HepG2 (cell line): Measurements from ENCODE around the gene ODR4. TPM values are rescaled to one million over a fixed set of nuclear protein-coding genes. Genes with fewer than 3 reads are reported as not detected.

Source experiments
- ATAC-seq: fragments of 200-7000 bp; cut with Tn5 transposase; 3 replicates; pipeline ENCODE4 v1.9.1; 2020; ENCODE audit warnings: mild to moderate bottlenecking, moderate library complexity
- BruUV-seq: library from RNA; stranded (reverse); fragments of 400-500 nt; replicated peaks from 2 replicates; lab custom pipeline; 2021; lab: Mats Ljungman, UMichigan
- CTCF ChIA-PET: fragments of 300-600 bp; formaldehyde crosslinking; extraction: SDS; loops from one replicate; lab custom pipeline; 2021; ENCODE audit warnings: low total read pairs, inconsistent platforms, low intra/inter-chr PET ratio; lab: Yijun Ruan, JAX
- POLR2A ChIA-PET: fragments of 350-600 bp; sonication (Branson Sonifier 250); formaldehyde crosslinking; loops from one replicate; lab custom pipeline; 2020; ENCODE audit warnings: antibody characterized with exemption, inconsistent platforms; lab: Yijun Ruan, JAX
- DNase-seq: peaks from one replicate; pipeline ENCODE4 v3.0.0-alpha.2; 2015; ENCODE audit warnings: low spot score
- FAIRE-seq: peaks from 3 replicates; lab custom pipeline; 2011; peaks lifted over from hg19 to GRCh38; lab: Jason Lieb, UNC
- H2AFZ ChIP-seq: one replicate; pipeline ENCODE4 v1.6.1; 2011; ENCODE audit warnings: low read length, inconsistent platforms
- H3K27ac ChIP-seq: fragments of 300-600 bp; 3 replicates; pipeline ENCODE4 v1.8.0; 2011; ENCODE audit warnings: mixed run types, mild to moderate bottlenecking, mixed read lengths, low read length, inconsistent platforms; ENCODE audit not compliant: insufficient read depth; ENCODE audit errors: extremely low read length
- H3K27me3 ChIP-seq, 2 experiments: fragments of 200-600 bp in 1 of 2; 2 replicates in 1 of 2; 3 replicates in 1 of 2; pipeline versions ENCODE4 v1.6.0 to v1.8.0; 2011; ENCODE audit warnings: low read length in 2 of 2, mild to moderate bottlenecking in 2 of 2, moderate library complexity in 2 of 2, inconsistent platforms in 1 of 2; ENCODE audit not compliant: insufficient read depth in 2 of 2, control insufficient read depth in 1 of 2
- H3K36me3 ChIP-seq, 2 experiments: fragments of 200-600 bp in 1 of 2; replicated peaks in 1 of 2; 2 replicates in 1 of 2; 3 replicates in 1 of 2; pipeline versions ENCODE4 v1.5.1 to v1.8.0; 2011; ENCODE audit warnings: low read length in 2 of 2, inconsistent platforms in 1 of 2; ENCODE audit not compliant: insufficient read depth in 2 of 2, control insufficient read depth in 1 of 2
- H3K4me1 ChIP-seq: 2 replicates; pipeline ENCODE4 v1.5.1; 2012; ENCODE audit warnings: low read length, inconsistent platforms; ENCODE audit not compliant: insufficient read depth
- H3K4me2 ChIP-seq: 2 replicates; pipeline ENCODE4 v1.6.0; 2011; ENCODE audit warnings: low read depth, low read length, inconsistent platforms
- H3K4me3 ChIP-seq, 3 experiments: fragments of 200-600 bp in 1 of 3; sonication (generic), shearing (Covaris generic) in 1 of 3; replicated peaks in 1 of 3; 2 replicates each; pipeline ENCODE4 v1.5.1; 2011 to 2016; ENCODE audit warnings: low read length in 3 of 3, inconsistent platforms in 2 of 3, low read depth in 2 of 3, mild to moderate bottlenecking in 2 of 3, control low read depth in 1 of 3, mixed read lengths in 1 of 3; ENCODE audit not compliant: insufficient read depth in 1 of 3
- H3K79me2 ChIP-seq: one replicate; pipeline ENCODE4 v1.6.1; 2011; ENCODE audit warnings: low read length, inconsistent platforms; ENCODE audit not compliant: insufficient read depth
- H3K9ac ChIP-seq: 2 replicates; pipeline ENCODE4 v1.6.0; 2011; ENCODE audit warnings: mild to moderate bottlenecking, low read depth, low read length, inconsistent platforms; ENCODE audit not compliant: insufficient read depth
- H3K9me3 ChIP-seq: 2 replicates; pipeline ENCODE4 v1.5.1; 2012; ENCODE audit warnings: mild to moderate bottlenecking, low read length
- H4K20me1 ChIP-seq: 2 replicates; pipeline ENCODE4 v1.6.0; 2011; ENCODE audit warnings: inconsistent platforms, mild to moderate bottlenecking, low read length, moderate library complexity; ENCODE audit not compliant: insufficient read depth
- HDAC6 ChIP-seq: fragments of 200-600 bp; sonication (generic); IDR thresholded peaks from 2 replicates; pipeline ENCODE4 v1.7.0; 2017; ENCODE audit warnings: mild to moderate bottlenecking, antibody characterized with exemption, low read length, low read depth
- HNRNPLL ChIP-seq: fragments of 200-400 bp; formaldehyde crosslinking; IDR thresholded peaks from 2 replicates; pipeline ENCODE4 v1.6.1; 2017; ENCODE audit warnings: mild to moderate bottlenecking, low read depth, low read length; ENCODE audit not compliant: poor library complexity, severe bottlenecking
- ONECUT2 ChIP-seq: sonication (generic); formaldehyde crosslinking; IDR thresholded peaks from 2 replicates; pipeline ENCODE4 v1.4.0; 2020; ENCODE audit warnings: missing genetic modification reagents
- PRPF4 ChIP-seq: fragments of 200-400 bp; formaldehyde crosslinking; IDR thresholded peaks from 2 replicates; pipeline ENCODE4 v1.6.1; 2016; ENCODE audit warnings: low read length, low read depth; ENCODE audit not compliant: poor library complexity, severe bottlenecking
- ZNF207 ChIP-seq: fragments of 450-650 bp; IDR thresholded peaks from 2 replicates; pipeline ENCODE4 v1.6.1; 2016; ENCODE audit warnings: antibody characterized with exemption, borderline replicate concordance
- ZNF230 ChIP-seq: sonication (generic); formaldehyde crosslinking; IDR thresholded peaks from 2 replicates; pipeline ENCODE4 v1.4.0; 2020; ENCODE audit warnings: mild to moderate bottlenecking, missing genetic modification reagents
- ZNF354B ChIP-seq: sonication (generic); formaldehyde crosslinking; IDR thresholded peaks from 2 replicates; pipeline ENCODE4 v1.8.0; 2022; ENCODE audit warnings: mild to moderate bottlenecking, missing genetic modification reagents
- ZNF788 ChIP-seq: sonication (generic); formaldehyde crosslinking; IDR thresholded peaks from 2 replicates; pipeline ENCODE4 v1.5.0; 2020; ENCODE audit warnings: mild to moderate bottlenecking, missing genetic modification reagents, borderline replicate concordance
- WGBS: methylation state at CpG from one replicate; pipeline ENCODE4 v1.1.6; 2017; ENCODE audit warnings: low lambda C conversion rate; 5-methylcytosine and 5-hydroxymethylcytosine counted together
- in situ Hi-C: cut with HindIII; loops from 2 replicates; pipeline ENCODE4 v1.10.0; 2017; ENCODE audit warnings: low pct_unique_long_range_greater_than_20kb; ENCODE audit not compliant: extremely low pct_ligation_motif_present
- intact Hi-C: fragments of 100-400 bp; cut with micrococcal nuclease; formaldehyde crosslinking; loops from one replicate; pipeline ENCODE4 v1.10.0; 2022; ENCODE audit not compliant: unreplicated experiment
- polyA plus RNA-seq, 8 experiments: library from polyadenylated mRNA; depleted of rRNA in 3 of 8; stranded (reverse) in 7 of 8; unstranded in 1 of 8; fragments of >200 nt; fragmentation: Illumina TruSeq in 4 of 8; extraction: Trizol in 4 of 8; gene quantifications; 2 replicates each; pipeline versions ENCODE4 v1.2.1 to v1.2.3, GENCODE V29; 2011 to 2016; ENCODE audit warnings: low read depth in 4 of 8, missing spikeins in 1 of 8, mixed read lengths in 1 of 8; ENCODE audit not compliant: insufficient read depth in 1 of 8
- total RNA-seq, 5 experiments: library from RNA; depleted of rRNA; stranded (reverse); fragments of >200 nt; fragmentation: Illumina TruSeq; extraction: Trizol; gene quantifications; 2 replicates each; pipeline ENCODE4 v1.2.3, GENCODE V29; 2016; ENCODE audit warnings: low read depth in 1 of 5
- TF ChIP-seq, protein P1 (sequence below): sonication (generic); formaldehyde crosslinking; IDR thresholded peaks from 2 replicates; pipeline ENCODE4 v1.4.0; 2020; ENCODE audit warnings: missing genetic modification reagents
- TF ChIP-seq, protein P2 (sequence below): sonication (generic); formaldehyde crosslinking; IDR thresholded peaks from 2 replicates; pipeline ENCODE4 v1.9.0; 2021; ENCODE audit warnings: missing genetic modification reagents, borderline replicate concordance
- TF ChIP-seq, protein P3 (sequence below): sonication (generic); formaldehyde crosslinking; conservative IDR thresholded peaks from 2 replicates; pipeline ENCODE4 v1.8.1; 2023; ENCODE audit warnings: missing genetic modification reagents
- TF ChIP-seq, protein P4 (sequence below): sonication (generic); formaldehyde crosslinking; IDR thresholded peaks from 2 replicates; pipeline ENCODE4 v1.4.0; 2020; ENCODE audit warnings: missing genetic modification reagents, borderline replicate concordance
- TF ChIP-seq, protein P5 (sequence below): sonication (generic); formaldehyde crosslinking; IDR thresholded peaks from 2 replicates; pipeline ENCODE4 v1.8.0; 2022; ENCODE audit warnings: missing genetic modification reagents, mild to moderate bottlenecking, moderate library complexity, borderline replicate concordance

The ODR4 gene
- total and polyA plus RNA-seq, 2 of the 13 experiments (the other 11 are each of a cell fraction or from before 2014, with no cell fraction given), result 16.3 to 22.0 TPM

DNA sequence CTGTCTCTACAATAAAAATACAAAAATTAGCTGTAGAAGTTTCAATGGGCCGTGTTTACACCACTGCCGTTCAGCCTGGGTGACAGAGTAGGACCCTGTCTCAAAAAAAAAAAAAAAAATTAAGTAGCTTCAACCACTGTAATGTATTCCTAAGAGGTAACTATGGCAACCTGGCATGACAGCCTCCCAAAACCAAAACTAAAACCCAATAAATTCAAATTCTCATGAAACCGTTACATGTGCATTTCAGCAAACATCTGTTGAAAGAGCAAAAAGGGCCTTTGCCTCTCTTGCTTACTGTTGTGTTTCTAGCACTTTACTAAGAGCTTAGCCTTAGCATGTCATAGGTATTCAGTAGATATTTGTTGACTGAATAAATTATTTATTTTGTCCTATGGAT, 33.5 kb downstream of the ODR4 start (continued):
- TF ChIP-seq, protein P1, sequence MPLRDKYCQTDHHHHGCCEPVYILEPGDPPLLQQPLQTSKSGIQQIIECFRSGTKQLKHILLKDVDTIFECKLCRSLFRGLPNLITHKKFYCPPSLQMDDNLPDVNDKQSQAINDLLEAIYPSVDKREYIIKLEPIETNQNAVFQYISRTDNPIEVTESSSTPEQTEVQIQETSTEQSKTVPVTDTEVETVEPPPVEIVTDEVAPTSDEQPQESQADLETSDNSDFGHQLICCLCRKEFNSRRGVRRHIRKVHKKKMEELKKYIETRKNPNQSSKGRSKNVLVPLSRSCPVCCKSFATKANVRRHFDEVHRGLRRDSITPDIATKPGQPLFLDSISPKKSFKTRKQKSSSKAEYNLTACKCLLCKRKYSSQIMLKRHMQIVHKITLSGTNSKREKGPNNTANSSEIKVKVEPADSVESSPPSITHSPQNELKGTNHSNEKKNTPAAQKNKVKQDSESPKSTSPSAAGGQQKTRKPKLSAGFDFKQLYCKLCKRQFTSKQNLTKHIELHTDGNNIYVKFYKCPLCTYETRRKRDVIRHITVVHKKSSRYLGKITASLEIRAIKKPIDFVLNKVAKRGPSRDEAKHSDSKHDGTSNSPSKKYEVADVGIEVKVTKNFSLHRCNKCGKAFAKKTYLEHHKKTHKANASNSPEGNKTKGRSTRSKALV (CRISPR knock-in tag), result no peak
- no peak for TF ChIP-seq ONECUT2
- TF ChIP-seq PRPF4, result no peak
- no peak for TF ChIP-seq ZNF354B (CRISPR knock-in tag)
- TF ChIP-seq, protein P2, sequence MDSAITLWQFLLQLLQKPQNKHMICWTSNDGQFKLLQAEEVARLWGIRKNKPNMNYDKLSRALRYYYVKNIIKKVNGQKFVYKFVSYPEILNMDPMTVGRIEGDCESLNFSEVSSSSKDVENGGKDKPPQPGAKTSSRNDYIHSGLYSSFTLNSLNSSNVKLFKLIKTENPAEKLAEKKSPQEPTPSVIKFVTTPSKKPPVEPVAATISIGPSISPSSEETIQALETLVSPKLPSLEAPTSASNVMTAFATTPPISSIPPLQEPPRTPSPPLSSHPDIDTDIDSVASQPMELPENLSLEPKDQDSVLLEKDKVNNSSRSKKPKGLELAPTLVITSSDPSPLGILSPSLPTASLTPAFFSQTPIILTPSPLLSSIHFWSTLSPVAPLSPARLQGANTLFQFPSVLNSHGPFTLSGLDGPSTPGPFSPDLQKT (CRISPR knock-in tag), result no peak

DNA sequence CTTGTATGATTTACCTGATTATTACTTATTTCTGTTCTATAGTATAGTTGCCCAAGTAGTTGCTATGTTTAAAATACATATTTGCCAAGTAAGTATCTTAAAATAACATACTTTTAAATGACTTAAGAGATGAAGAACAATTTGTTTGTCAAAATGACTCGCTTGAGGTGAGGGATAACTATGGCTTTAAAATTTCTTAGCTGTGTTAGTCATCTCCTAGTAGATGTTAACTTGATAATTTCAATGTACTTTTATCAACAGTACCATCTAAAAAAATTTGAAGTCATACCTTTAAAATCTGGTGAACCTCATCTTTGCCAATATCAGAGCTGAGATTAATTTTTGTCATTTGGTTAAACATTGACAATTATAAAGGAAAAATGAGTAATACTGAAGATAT, 37.7 kb downstream of the ODR4 start:
- CTCF ChIA-PET, result no interaction called here
- TF ChIP-seq, protein P3, sequence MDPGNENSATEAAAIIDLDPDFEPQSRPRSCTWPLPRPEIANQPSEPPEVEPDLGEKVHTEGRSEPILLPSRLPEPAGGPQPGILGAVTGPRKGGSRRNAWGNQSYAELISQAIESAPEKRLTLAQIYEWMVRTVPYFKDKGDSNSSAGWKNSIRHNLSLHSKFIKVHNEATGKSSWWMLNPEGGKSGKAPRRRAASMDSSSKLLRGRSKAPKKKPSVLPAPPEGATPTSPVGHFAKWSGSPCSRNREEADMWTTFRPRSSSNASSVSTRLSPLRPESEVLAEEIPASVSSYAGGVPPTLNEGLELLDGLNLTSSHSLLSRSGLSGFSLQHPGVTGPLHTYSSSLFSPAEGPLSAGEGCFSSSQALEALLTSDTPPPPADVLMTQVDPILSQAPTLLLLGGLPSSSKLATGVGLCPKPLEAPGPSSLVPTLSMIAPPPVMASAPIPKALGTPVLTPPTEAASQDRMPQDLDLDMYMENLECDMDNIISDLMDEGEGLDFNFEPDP, result no peak
- no peak for TF ChIP-seq ZNF207
- no peak for TF ChIP-seq ZNF230 (CRISPR knock-in tag)
- TF ChIP-seq, protein P4, sequence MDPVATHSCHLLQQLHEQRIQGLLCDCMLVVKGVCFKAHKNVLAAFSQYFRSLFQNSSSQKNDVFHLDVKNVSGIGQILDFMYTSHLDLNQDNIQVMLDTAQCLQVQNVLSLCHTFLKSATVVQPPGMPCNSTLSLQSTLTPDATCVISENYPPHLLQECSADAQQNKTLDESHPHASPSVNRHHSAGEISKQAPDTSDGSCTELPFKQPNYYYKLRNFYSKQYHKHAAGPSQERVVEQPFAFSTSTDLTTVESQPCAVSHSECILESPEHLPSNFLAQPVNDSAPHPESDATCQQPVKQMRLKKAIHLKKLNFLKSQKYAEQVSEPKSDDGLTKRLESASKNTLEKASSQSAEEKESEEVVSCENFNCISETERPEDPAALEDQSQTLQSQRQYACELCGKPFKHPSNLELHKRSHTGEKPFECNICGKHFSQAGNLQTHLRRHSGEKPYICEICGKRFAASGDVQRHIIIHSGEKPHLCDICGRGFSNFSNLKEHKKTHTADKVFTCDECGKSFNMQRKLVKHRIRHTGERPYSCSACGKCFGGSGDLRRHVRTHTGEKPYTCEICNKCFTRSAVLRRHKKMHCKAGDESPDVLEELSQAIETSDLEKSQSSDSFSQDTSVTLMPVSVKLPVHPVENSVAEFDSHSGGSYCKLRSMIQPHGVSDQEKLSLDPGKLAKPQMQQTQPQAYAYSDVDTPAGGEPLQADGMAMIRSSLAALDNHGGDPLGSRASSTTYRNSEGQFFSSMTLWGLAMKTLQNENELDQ, result no peak
- TF ChIP-seq HDAC6, result no peak
- TF ChIP-seq ZNF788 (CRISPR knock-in tag), result no peak
- TF ChIP-seq, protein P5, sequence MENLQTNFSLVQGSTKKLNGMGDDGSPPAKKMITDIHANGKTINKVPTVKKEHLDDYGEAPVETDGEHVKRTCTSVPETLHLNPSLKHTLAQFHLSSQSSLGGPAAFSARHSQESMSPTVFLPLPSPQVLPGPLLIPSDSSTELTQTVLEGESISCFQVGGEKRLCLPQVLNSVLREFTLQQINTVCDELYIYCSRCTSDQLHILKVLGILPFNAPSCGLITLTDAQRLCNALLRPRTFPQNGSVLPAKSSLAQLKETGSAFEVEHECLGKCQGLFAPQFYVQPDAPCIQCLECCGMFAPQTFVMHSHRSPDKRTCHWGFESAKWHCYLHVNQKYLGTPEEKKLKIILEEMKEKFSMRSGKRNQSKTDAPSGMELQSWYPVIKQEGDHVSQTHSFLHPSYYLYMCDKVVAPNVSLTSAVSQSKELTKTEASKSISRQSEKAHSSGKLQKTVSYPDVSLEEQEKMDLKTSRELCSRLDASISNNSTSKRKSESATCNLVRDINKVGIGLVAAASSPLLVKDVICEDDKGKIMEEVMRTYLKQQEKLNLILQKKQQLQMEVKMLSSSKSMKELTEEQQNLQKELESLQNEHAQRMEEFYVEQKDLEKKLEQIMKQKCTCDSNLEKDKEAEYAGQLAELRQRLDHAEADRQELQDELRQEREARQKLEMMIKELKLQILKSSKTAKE, result no peak
- no peak for TF ChIP-seq HNRNPLL

More for the DNA sequence above, 37.7 kb downstream of the ODR4 start:
- no peaks in the 10 kb centered on the region for H3K79me2 ChIP-seq
- H2AFZ ChIP-seq, result no peak overlapping the region
- 100% methylated on average over 1 of the region's 1 CpG for WGBS
- ATAC-seq (no peak), DNase-seq (no peak), FAIRE-seq (no peak)
- BruUV-seq, result no TSS peak
- in situ Hi-C loops (no loop called here), intact Hi-C loops (no loop called here)
- no peaks in the 10 kb centered on the region for H3K9me3 ChIP-seq
- no peak overlapping the region for H3K27ac ChIP-seq
- no peaks in the 10 kb centered on the region for H4K20me1 ChIP-seq
- peaks cover 0 to 12% of the 10 kb centered on the region in 2 experiments; a peak in 2 of 5 replicates for H3K36me3 ChIP-seq
- H3K4me3 ChIP-seq, result no peak overlapping the region
- H3K27me3 ChIP-seq, result no peaks in the 10 kb centered on the region
- no peak overlapping the region for H3K4me2 ChIP-seq
- H3K4me1 ChIP-seq, result no peaks in the 10 kb centered on the region
- POLR2A ChIA-PET, result no interaction called here
- no peak overlapping the region for H3K9ac ChIP-seq
